ENCODE results near the gene IKZF3.

DNA sequence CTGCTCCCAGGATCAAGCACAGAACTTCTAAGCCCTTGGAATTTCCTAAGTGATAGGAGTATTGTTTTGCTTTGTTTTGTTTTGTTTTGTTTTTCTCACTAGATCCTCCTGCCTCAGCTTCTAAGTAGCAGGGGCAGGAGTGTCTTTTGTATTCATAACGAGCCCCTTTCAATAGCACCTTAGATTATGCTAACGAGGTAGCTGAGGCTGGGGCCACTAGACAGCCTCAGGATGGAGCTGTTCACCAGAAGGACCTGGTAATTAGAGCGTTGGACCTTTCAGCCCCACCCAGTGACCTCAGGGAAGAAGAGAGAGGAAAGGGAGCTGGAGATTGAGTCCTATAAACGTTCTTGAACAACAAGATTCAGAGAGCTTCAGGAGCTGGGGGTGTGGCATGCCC is 43.6 kb downstream of the IKZF3 start:
- no peak for TF ChIP-seq EZH2 (IDR thresholded peaks at IDR 0.05; ENCODE audit: low read length, unreplicated experiment)
- TF ChIP-seq, protein P1, sequence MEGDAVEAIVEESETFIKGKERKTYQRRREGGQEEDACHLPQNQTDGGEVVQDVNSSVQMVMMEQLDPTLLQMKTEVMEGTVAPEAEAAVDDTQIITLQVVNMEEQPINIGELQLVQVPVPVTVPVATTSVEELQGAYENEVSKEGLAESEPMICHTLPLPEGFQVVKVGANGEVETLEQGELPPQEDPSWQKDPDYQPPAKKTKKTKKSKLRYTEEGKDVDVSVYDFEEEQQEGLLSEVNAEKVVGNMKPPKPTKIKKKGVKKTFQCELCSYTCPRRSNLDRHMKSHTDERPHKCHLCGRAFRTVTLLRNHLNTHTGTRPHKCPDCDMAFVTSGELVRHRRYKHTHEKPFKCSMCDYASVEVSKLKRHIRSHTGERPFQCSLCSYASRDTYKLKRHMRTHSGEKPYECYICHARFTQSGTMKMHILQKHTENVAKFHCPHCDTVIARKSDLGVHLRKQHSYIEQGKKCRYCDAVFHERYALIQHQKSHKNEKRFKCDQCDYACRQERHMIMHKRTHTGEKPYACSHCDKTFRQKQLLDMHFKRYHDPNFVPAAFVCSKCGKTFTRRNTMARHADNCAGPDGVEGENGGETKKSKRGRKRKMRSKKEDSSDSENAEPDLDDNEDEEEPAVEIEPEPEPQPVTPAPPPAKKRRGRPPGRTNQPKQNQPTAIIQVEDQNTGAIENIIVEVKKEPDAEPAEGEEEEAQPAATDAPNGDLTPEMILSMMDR (conservative IDR thresholded peaks at IDR 0.05; ENCODE audit: low read depth, low read length): no peak
